Progenitor cell of endocrine pancreas (in vitro differentiated cells): ENCODE data around the gene ELOVL6. TPM values are rescaled to one million over a fixed set of nuclear protein-coding genes. Genes with fewer than 3 reads are reported as not detected.
"Not testable (repeated sequence)": the region's sequence is repeated elsewhere in the genome, so short reads cannot be mapped to it uniquely, and the experiment has no call there.

Source experiments
- DNase-seq: peaks from one replicate; pipeline ENCODE4 v3.0.0; 2021; ENCODE audit warnings: low spot score; ENCODE audit not compliant: unreplicated experiment
- H3K27ac Mint-ChIP-seq: 2 replicates; pipeline ENCODE4 v1.8.0; 2021; ENCODE audit warnings: mild to moderate bottlenecking, moderate library complexity, mixed read lengths
- H3K27me3 Mint-ChIP-seq: 2 replicates; pipeline ENCODE4 v1.8.0; 2021; ENCODE audit warnings: mixed read lengths
- H3K36me3 Mint-ChIP-seq: 2 replicates; pipeline ENCODE4 v1.8.0; 2022; ENCODE audit warnings: mixed read lengths; ENCODE audit not compliant: insufficient read depth
- H3K4me1 Mint-ChIP-seq: 2 replicates; pipeline ENCODE4 v1.8.0; 2021; ENCODE audit warnings: low read depth, mixed read lengths
- H3K4me3 Mint-ChIP-seq: 2 replicates; pipeline ENCODE4 v1.8.0; 2021; ENCODE audit warnings: low read depth, mild to moderate bottlenecking, moderate library complexity, mixed read lengths
- H3K9me3 Mint-ChIP-seq: 2 replicates; pipeline ENCODE4 v1.8.0; 2021; ENCODE audit warnings: low read depth, mixed read lengths
- total RNA-seq: library from RNA; stranded (reverse); gene quantifications from 2 replicates; pipeline ENCODE4 v1.2.1, GENCODE V29; 2021
- TF ChIP-seq, protein P1 (sequence below): fragments of 200-600 bp; sonication (generic); IDR thresholded peaks from one replicate; pipeline ENCODE4 v1.5.0; 2021; ENCODE audit warnings: antibody characterized with exemption, mild to moderate bottlenecking; ENCODE audit not compliant: unreplicated experiment

Gene ELOVL6
- total RNA-seq, 1 donor from 2014 or later: 34.3 TPM

DNA sequence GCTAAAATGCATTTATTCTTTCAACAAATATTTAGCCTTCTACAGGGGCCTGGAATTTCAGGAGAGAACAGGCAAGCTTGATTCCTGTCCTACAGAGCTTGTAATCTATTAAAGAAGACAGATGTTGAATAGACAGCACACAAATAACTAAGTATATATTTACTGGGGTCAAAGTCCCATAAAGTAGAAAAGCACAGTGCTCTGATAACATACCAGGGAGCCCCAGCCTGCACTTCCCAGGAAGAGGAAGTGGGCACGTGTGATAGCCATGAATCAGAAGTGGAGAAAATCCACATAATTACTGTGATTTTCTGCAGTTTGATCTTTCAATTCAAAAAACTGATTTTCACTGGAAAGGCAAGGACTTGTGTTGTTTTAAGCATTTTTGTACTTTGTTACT is 156.7 kb downstream of the ELOVL6 start:
- Mint-ChIP-seq H3K36me3 (no peaks in the 10 kb centered on the region), H3K27ac (peak overlapping the region; percentile 76), H3K4me3 (no peak overlapping the region), H3K4me1 (peaks cover 16% of the 10 kb centered on the region), H3K9me3 (no peaks in the 10 kb centered on the region), H3K27me3 (no peaks in the 10 kb centered on the region)
- DNase-seq: no peak
- TF ChIP-seq, protein P1, sequence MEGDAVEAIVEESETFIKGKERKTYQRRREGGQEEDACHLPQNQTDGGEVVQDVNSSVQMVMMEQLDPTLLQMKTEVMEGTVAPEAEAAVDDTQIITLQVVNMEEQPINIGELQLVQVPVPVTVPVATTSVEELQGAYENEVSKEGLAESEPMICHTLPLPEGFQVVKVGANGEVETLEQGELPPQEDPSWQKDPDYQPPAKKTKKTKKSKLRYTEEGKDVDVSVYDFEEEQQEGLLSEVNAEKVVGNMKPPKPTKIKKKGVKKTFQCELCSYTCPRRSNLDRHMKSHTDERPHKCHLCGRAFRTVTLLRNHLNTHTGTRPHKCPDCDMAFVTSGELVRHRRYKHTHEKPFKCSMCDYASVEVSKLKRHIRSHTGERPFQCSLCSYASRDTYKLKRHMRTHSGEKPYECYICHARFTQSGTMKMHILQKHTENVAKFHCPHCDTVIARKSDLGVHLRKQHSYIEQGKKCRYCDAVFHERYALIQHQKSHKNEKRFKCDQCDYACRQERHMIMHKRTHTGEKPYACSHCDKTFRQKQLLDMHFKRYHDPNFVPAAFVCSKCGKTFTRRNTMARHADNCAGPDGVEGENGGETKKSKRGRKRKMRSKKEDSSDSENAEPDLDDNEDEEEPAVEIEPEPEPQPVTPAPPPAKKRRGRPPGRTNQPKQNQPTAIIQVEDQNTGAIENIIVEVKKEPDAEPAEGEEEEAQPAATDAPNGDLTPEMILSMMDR: no peak

DNA sequence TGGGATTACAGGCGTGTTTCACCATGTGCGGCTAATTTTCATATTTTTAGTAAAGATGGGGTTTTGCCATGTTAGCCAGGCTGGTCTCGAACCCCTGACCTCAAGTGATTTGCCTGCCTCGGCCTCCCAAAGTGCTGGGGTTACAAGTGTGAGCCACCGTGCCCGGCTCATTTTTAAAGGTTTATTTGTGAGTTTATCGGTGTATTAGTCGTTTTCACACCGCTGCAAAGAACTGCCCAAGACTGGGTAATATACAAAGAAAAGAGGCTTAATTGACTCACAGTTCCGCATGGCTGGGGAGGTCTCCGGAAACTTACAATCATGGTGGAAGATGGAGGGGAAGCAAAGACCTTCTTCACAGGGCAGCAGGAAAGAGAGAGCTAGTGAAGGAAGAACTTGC is 159.3 kb downstream of the ELOVL6 start:
- not testable (repeated sequence) for H3K36me3 Mint-ChIP-seq, DNase-seq, H3K9me3 Mint-ChIP-seq, H3K4me3 Mint-ChIP-seq, H3K27ac Mint-ChIP-seq, H3K27me3 Mint-ChIP-seq
- H3K4me1 Mint-ChIP-seq: peaks cover 16% of the 10 kb centered on the region

DNA sequence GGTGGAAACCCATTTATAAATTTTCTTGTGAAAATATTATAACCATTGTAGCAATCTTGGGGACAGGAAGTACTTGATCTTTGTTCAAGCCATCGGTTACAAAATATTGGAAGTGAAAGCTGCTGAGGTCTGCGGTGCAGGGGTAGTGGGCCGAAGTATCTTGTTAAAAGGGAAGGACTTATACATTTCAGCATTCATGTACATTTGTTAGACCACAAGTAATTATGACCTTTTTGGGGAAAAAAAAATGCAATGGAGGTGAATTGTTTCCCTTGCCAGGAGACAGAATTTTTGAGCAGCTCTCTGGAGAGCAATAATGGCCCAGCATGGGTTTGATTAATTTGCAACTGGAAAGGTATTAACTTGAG is 164.4 kb downstream of the ELOVL6 start:
- Mint-ChIP-seq H3K9me3 (no peaks in the 10 kb centered on the region), H3K27ac (no peak overlapping the region), H3K27me3 (no peaks in the 10 kb centered on the region), H3K4me3 (no peak overlapping the region), H3K36me3 (no peaks in the 10 kb centered on the region), H3K4me1 (no peaks in the 10 kb centered on the region)
- no peak for DNase-seq
- TF ChIP-seq, protein P1: no peak

DNA sequence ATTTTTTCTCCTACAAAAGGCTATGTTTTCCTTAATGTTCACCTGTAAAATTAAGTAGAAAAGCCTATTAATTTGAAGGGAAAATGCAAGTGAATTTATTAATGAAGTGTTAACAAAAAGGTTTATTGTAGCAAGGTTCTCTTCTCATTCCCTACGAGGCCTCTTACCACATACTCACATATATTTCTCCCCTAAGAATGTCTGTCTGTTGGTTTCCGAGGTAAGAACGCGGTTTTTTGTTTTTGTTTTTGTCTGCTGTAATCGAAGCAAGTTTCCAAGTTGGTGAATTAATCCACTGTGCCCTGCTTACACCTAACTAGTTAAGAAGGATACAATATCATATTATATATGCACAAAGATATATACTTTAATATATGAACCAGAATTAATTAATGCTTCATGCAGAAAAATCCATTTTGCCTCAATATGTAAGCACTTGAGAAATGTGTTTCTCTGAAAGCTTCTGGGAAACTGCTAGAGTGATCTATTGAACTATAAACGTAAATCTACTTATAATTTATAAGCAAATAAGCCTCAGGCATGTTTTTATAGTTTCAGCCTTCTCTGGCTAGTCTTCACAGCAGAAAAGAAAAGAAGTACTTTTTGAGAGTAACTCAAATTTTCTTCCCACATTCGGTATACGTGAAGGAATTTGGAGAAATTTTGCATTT is 164.9 kb downstream of the ELOVL6 start:
- Mint-ChIP-seq H3K4me1 (no peaks in the 10 kb centered on the region), H3K36me3 (no peaks in the 10 kb centered on the region), H3K27ac (no peak overlapping the region), H3K27me3 (no peaks in the 10 kb centered on the region), H3K9me3 (no peaks in the 10 kb centered on the region), H3K4me3 (no peak overlapping the region)
- TF ChIP-seq, protein P1: no peak
- DNase-seq: no peak

DNA sequence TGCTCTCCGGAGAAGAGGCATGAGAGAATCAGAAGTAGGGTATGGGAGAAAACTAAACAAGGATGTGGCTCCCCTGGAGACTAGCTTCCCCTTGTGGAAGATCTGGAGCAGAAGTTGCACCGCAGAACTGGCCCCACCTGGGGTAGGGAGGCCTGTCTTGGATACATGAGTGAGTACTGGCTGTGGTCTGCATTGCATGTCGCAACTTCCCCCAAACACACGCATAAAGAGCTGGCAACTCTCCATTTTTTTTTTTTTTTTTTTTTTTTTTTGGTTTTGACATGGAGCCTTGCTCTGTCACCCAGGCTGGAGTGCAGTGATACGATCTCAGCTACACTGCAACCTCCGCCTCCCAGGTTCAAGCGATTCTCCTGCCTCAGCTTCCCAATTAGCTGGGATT is 165.8 kb downstream of the ELOVL6 start:
- no peaks in the 10 kb centered on the region for H3K27me3 Mint-ChIP-seq
- TF ChIP-seq, protein P1: no peak
- no peaks in the 10 kb centered on the region for H3K4me1 Mint-ChIP-seq
- no peaks in the 10 kb centered on the region for H3K9me3 Mint-ChIP-seq
- H3K27ac Mint-ChIP-seq: no peak overlapping the region
- no peak overlapping the region for H3K4me3 Mint-ChIP-seq
- no peaks in the 10 kb centered on the region for H3K36me3 Mint-ChIP-seq
- no peak for DNase-seq

DNA sequence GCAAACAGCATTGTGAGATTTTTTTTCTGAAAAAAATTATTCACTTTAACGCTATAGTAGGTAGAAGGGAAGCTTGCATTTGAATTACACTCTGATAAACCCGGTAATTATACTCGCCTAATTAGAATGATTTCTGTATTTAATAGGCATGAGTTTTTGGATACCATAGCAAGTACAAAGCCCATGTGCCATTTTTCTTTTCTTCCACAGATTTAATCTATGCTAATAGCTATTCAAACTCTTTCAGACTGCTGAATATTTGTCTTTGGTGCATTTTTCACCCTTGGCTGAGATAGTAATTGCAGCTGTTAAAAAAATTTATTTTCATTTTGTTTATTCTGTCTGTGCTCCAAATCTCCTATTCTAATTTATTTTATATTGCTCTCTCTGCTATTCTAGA is 172.7 kb downstream of the ELOVL6 start:
- no peak for DNase-seq
- Mint-ChIP-seq H3K27ac (no peak overlapping the region), H3K4me3 (no peak overlapping the region), H3K27me3 (no peaks in the 10 kb centered on the region), H3K36me3 (no peaks in the 10 kb centered on the region), H3K4me1 (peaks cover 3% of the 10 kb centered on the region), H3K9me3 (peaks cover 6% of the 10 kb centered on the region)
- TF ChIP-seq, protein P1: no peak
